ENCODE data around the gene PHIP.
"Not testable (repeated sequence)": the region's sequence is repeated elsewhere in the genome, so short reads cannot be mapped to it uniquely, and the experiment has no call there.

The PHIP gene

GRCh38 chr6:79005024-79005423 lies 73.0 kb downstream of the PHIP start:
- peak; percentile 31 for FAIRE-seq

- no peak for FAIRE-seq
These were observed 73.8 kb downstream of the PHIP start for GRCh38 chr6:79004239-79004638.

GRCh38 chr6:79001415-79001814 lies 76.6 kb downstream of the PHIP start:
- FAIRE-seq: no peak

GRCh38 chr6:78999737-79000136 lies 78.3 kb downstream of the PHIP start:
- no peak for FAIRE-seq

- no peak for FAIRE-seq
These were observed 82.1 kb downstream of the PHIP start for GRCh38 chr6:78995946-78996345.

- no peak for FAIRE-seq
These were observed 82.7 kb downstream of the PHIP start for GRCh38 chr6:78995346-78995745.

GRCh38 chr6:78993955-78994354 lies 84.1 kb downstream of the PHIP start:
- no peak for FAIRE-seq

GRCh38 chr6:78989191-78989590 lies 88.9 kb downstream of the PHIP start:
- FAIRE-seq: no peak

GRCh38 chr6:78986161-78986560 lies 91.9 kb downstream of the PHIP start:
- no peak for FAIRE-seq

GRCh38 chr6:78984225-78984950 lies 93.7 kb downstream of the PHIP start:
- FAIRE-seq: no peak

- no peak for FAIRE-seq
These were observed 110.9 kb downstream of the PHIP start for GRCh38 chr6:78967191-78967590.

- FAIRE-seq: no peak
These were observed 111.5 kb downstream of the PHIP start for GRCh38 chr6:78966542-78966941.

GRCh38 chr6:78962448-78962847 lies 115.6 kb downstream of the PHIP start:
- FAIRE-seq: no peak

GRCh38 chr6:78954740-78955139 lies 123.3 kb downstream of the PHIP start:
- peak; percentile 55 for FAIRE-seq

- no peak for FAIRE-seq
These were observed 124.3 kb downstream of the PHIP start for GRCh38 chr6:78953798-78954197.

GRCh38 chr6:78952362-78952761 lies 125.7 kb downstream of the PHIP start:
- FAIRE-seq: no peak

GRCh38 chr6:78948785-78949184 lies 129.3 kb downstream of the PHIP start:
- FAIRE-seq: no peak

GRCh38 chr6:78947962-78948361 lies 130.1 kb downstream of the PHIP start:
- no peak for FAIRE-seq

GRCh38 chr6:78947529-78947928 lies 130.5 kb downstream of the PHIP start:
- FAIRE-seq: no peak

GRCh38 chr6:78942446-78942845 lies 135.6 kb downstream of the PHIP start:
- FAIRE-seq: no peak

- no peak for FAIRE-seq
These were observed 141.5 kb downstream of the PHIP start for GRCh38 chr6:78936515-78936914.

- no peak for FAIRE-seq
These were observed 142.5 kb downstream of the PHIP start for GRCh38 chr6:78935553-78935952.

GRCh38 chr6:78925317-78925716 lies 152.7 kb downstream of the PHIP start:
- FAIRE-seq: no peak

GRCh38 chr6:78921168-78921567 lies 156.9 kb downstream of the PHIP start:
- FAIRE-seq: not testable (repeated sequence)

- no peak for FAIRE-seq
These were observed 160.3 kb downstream of the PHIP start for GRCh38 chr6:78917788-78918187.

Measured in colon (tissue), 2 donors.